Measurements from ENCODE around the gene ANKRD16. TPM values are rescaled to one million over a fixed set of nuclear protein-coding genes. Genes with fewer than 3 reads are reported as not detected.

Gene ANKRD16
- polyA plus RNA-seq, 4 donors, result 10.2 to 15.5 (median 11.5) TPM

DNA sequence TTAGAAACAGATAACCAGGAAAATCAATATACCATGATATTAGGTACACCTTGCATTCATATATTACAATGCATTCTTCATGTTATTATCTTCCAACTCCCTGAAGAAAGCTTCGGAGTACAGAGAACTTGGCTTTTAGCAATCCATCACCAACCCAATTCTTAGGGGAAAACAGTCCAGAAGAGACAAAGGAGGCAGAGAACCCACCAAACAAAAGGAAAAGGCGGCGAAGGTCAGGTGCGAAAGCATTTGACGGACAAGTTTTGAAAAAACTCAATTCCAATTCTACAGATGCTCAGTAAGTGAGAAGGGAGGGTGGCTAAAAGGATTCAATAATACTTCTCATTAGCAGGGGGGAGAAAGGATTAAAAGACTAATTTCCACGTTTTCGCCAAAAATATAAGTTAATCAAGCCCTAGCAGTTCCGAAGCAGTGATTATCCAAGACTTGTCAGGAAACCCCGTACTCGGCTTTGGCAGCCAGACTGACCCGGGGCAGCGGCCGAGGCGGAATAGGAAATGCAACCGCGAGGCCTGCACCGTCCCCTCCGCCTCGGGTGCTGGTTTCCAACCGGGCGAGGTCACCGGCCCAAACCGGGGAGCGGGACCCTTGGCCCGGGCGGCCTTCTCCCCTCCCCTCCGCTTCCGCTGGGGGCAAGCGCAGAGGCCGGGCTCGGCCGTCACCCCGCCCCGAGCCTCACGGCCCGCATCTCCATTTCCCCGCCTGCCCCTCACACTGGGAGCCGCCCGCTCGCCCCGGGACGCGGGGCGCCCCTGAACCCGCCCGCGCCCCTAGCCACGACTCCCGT is 77.2 kb downstream of the ANKRD16 start:
- DNase-seq (ENCODE audit: low read depth in 4 of 4, low spot score in 2 of 4), result peak in 2 of 4 donors; percentile 37 to 45

Other genes starting within 250 kb of the ANKRD16 start
- gene ASB13, start 223.3 kb downstream of the ANKRD16 start, polyA plus RNA-seq (ENCODE audit: insufficient read length in 4 of 4), result 10 to 100 TPM; 22.7 to 29.2 (median 26.0) TPM
- gene TASOR2, start 205.1 kb downstream of the ANKRD16 start, polyA plus RNA-seq (ENCODE audit: insufficient read length in 4 of 4), result 10 to 100 TPM; 28.1 to 42.1 (median 35.0) TPM
- 100 to 1,000 TPM; 267 to 348 (median 285) TPM for gene GDI2, start 76.5 kb downstream of the ANKRD16 start, polyA plus RNA-seq (ENCODE audit: insufficient read length in 4 of 4)
- gene FBH1, start 350 bp upstream of the ANKRD16 start, polyA plus RNA-seq (ENCODE audit: insufficient read length in 4 of 4), result 10 to 100 TPM; 69.0 to 93.8 (median 80.6) TPM
- gene IL15RA, start 87.7 kb upstream of the ANKRD16 start, polyA plus RNA-seq (ENCODE audit: insufficient read length in 4 of 4), result 1 to 10 TPM; 1.8 to 2.4 (median 2.2) TPM
- under 1 TPM in 2 of 4 donors, not detected in 2; 0.06 to 0.20 TPM for gene IL2RA, start 172.5 kb upstream of the ANKRD16 start, polyA plus RNA-seq (ENCODE audit: insufficient read length in 4 of 4)
- 100 to 1,000 TPM; 118 to 229 (median 167) TPM for gene RBM17, start 199.1 kb upstream of the ANKRD16 start, polyA plus RNA-seq (ENCODE audit: insufficient read length in 4 of 4)

Measured in left renal cortex interstitium (tissue), 4 donors.